Measurements from ENCODE around the gene KCNIP4.

DNA sequence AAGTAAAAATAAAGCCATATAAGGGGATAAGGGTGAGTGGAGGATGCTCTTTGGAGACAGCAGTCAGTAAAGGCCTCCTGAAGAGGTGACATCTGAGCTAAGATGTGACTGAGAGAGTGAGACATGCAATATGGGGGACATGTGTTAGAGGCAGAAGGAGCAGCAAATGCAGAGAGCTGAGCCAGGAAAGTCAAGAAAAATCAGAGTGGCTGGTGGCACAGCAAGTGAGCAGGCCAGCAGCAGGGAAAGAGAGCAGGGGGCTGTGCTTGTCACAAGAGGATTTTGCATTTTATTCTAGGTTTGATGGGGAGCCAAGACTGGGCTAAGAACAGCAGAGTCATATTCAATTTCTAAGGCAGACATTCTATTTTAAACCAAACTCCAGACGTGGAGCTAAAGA, 394.5 kb downstream of the KCNIP4 start:
- TF ChIP-seq EZH2 (IDR thresholded peaks at IDR 0.05; ENCODE audit: insufficient read depth, poor library complexity, severe bottlenecking) (no peak), EZH2phosphoT487 (IDR thresholded peaks at IDR 0.05; ENCODE audit: insufficient read depth, low read depth) (no peak)

Data from GM23248 (cell line).